GM19455 (cell line): ENCODE results near the gene SFT2D3.

ENCODE experiments used
- ATAC-seq: cut with Tn5 transposase; IDR thresholded peaks from one replicate; pipeline ENCODE4 v1.9.1; 2021; ENCODE audit not compliant: unreplicated experiment

Gene SFT2D3, protein sequence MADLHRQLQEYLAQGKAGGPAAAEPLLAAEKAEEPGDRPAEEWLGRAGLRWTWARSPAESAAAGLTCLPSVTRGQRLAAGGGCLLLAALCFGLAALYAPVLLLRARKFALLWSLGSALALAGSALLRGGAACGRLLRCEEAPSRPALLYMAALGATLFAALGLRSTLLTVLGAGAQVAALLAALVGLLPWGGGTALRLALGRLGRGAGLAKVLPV

DNA sequence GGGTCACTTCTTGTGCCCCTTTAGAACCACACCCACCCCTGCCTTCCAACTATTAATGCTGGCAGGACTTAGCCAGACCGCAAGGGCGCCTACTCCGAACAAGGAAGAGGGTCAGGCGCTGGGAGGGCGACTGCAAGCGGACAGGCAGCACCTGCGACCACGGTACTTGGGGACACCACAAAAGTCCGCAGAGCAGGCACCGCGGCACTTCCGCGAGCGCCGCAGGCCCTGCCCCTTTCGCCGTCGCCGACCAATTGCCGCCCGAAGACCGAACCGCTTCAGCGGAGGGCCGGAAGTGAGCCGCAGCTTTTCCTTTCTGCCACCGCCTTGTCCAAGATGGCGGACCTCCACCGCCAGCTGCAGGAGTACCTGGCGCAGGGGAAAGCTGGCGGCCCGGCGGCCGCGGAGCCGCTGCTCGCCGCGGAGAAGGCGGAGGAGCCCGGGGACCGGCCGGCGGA lies at the start of gene SFT2D3:
Gene SFT2D3 (plus strand): TSS at position 305 of the 458 bp plus-strand sequence. CDS start 32 bp downstream, at position 337.
- ATAC-seq = peak; percentile 68

GRCh38 chr2:127651971-127652550 lies 49.2 kb upstream of the SFT2D3 start:
- no peak for ATAC-seq

- ATAC-seq = no peak
Observed at GRCh38 chr2:127652786-127653357, 48.4 kb upstream of the SFT2D3 start.

DNA sequence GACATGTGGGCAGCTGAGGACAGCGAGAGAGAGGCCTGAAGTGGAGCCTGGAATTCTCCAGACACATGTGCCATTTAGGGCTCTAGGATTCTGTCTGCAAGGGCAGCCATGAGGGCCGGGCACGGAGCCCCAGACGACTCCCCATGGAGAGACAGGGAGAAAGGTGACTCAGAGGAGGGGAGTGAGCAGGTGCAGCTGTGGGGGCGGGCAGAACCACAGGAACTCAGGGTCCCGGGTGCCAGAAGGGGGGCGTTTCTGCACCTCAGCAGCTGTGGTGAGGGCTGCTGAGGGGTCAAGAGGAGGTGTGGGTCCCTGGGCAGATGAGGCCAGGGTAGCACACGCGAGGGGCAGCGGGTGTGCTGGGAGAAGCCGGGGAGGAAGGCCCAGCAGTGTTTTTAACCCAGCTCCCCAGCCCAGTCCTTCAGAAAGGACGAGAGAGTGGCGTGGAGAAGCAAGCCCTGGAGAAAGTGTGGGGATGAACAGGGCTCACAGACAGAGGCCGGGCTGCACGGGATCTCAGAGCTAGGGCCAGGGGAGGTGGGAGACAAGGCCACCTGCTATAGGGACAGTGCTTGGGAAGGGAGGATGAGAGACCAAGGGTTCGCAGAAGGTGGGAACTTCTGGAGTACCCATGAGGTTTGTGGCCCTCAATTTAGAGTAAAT lies 47.7 kb upstream of the SFT2D3 start:
- no peak for ATAC-seq

DNA sequence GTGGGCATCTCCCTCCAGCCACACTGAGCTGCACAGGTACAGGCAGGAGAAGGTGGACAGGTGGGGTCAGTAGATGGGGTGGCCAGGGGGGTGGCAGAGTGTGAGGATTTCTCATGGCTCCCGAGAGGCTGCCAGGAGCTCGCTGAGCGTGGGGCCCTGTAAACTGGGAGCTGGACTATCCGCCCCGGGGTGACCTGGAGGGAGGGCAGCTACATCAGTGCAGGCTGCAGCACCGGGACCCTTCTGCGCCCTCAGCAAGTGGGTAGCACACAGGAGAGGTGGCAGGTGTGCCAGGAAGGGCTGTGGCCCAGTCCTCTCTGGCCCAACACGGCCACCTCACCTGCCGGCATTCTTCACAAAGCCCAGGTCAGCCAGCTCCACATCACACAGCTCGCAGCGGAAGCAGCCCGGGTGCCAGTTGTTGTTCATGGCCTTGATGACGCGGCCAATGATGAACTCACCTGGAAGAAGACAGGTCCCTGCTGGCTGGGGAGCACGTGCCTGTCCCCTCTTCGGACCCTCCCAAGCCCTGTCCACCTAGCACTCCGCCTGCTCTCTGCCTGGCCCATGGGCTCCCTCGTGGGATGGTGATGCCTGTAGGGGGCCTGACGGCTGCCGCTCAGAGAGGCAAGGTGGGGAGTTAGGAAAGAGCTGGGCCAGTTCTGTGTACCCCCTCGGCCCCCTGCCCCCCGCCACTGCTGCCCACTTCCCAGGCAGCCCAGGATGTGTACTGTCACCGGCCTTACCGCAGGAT lies 47.0 kb upstream of the SFT2D3 start:
- ATAC-seq = no peak

DNA sequence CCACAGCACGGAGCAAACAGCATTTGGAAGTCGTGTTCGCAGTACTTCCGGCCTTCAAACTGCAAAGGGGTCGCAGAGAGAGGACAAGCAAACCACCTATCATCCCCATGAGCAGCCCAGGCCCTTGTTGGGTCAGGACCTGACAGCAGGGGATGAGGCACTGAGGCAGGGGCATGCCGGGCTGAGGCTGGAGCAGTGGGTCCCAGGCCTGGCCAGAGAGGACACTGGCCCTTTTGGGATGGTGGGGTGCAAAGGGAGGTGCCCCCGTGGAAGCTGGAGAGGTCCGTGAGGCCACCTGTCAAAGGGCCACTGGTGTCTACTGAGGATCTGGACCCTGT lies 46.5 kb upstream of the SFT2D3 start:
- no peak for ATAC-seq

GRCh38 chr2:127655209-127656073 lies 45.9 kb upstream of the SFT2D3 start:
- ATAC-seq = no peak

DNA sequence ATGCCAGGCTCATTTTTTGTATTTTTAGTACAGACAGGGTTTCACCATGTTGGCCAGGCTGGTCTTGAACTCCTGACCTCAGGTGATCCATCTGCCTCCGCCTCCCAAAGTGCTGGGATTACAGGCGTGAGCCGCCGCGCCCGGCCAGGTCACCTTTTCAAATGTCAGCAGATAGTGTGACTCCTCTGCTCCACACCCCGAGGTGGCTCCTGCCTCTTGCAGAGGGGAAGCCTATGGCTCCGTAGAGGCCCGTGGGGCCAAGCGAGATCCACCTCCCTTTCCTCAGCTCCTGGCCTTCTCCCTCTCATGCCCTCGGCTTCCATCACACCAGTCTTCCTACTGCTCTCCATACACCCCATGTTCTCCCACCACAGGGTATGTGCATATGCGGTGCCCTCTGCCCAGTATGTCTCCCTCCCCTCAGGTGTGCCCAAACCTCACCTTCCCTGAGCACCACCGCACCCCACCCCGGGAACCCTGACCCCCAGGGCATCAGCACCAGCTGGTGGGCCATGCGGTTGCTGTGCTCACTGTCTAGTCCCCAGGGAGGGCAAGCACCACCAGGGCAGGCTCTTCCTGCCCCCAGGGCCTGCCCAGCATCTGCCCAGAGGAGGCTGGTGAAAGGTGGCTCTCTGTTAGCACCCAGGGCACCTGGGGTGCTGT lies 44.6 kb upstream of the SFT2D3 start:
- no peak for ATAC-seq

DNA sequence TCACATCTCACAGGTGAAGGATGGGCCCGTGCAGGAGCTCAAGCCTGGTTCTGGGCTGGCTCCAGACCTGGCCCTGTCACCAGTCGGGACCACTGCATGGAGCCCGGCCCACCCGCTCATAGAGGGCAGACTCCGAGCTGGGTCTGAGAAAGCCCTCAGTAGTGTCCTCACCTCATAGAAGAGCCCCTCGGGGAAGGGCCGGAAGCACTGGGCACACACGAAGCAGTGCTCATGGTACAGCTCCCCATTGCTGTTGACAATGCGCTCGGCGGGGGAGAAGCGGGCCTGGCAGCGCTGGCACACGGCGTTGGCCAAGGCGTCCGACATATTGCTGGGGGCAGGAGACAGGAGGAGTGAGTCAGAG lies 44.1 kb upstream of the SFT2D3 start:
- ATAC-seq = no peak

DNA sequence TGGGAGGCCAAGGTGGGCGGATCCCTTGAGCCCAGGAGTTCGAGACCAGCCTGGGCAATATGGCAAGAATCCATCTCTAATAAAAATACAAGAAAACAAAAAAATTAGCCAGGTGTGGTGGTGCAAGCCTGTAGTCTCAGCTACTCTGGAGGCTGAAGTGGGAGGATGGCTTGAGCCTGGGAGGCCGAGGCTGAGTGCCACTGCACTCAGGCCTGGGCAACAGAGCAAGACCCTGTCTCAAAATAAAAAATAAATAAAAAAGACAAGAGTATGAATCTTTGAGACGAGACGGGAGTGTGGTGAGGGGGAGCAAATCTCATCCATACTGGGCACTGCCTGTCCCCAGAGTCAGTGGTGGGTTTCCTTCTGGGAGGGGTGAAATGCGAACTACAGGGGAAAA lies 43.2 kb upstream of the SFT2D3 start:
- ATAC-seq = no peak

- no peak for ATAC-seq
Observed at GRCh38 chr2:127658641-127659407, 42.5 kb upstream of the SFT2D3 start.

- ATAC-seq = no peak
Observed at GRCh38 chr2:127659408-127660290, 41.6 kb upstream of the SFT2D3 start.

DNA sequence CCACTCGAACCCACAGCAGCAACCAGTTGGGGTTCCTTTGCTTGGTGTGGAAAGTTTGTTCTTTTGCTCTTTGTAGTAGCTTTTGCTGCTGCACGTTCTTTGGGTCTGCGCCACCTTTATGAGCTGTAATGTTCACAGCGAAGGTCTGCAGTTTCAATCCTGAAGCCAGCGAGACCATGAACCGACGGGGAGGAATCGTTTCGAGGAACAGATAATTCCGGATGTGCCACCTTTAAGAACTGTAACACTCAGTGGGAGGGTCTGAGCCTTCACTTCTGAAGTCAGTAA lies 41.1 kb upstream of the SFT2D3 start:
- no peak for ATAC-seq

DNA sequence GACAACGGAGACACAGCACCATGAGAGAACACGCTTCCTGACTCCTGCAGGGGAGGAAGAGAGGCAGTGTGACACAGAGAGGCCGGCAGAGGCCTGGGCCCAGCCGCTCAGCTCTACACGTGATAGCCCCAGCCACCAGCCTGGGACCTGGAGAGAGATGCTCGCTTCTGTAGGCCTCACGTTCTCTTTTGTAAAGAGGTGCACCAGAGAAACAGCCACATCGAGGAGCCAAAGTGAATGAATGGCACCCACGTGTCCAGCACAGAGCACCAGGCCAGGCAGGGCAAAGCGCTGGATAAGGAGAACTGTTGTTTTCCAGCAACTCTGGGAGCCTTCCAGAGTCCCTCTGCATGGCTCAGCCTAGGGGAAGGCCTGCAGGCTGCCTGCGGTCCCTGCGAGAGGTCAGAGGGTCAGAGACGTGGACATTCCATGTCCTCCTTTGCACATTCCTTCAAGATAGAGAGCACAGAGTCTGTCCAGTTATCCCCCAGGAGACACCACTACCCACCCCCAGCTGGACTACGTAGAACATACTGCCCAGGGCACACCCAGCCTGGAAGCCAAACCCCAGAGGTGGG lies 40.1 kb upstream of the SFT2D3 start:
- no peak for ATAC-seq

DNA sequence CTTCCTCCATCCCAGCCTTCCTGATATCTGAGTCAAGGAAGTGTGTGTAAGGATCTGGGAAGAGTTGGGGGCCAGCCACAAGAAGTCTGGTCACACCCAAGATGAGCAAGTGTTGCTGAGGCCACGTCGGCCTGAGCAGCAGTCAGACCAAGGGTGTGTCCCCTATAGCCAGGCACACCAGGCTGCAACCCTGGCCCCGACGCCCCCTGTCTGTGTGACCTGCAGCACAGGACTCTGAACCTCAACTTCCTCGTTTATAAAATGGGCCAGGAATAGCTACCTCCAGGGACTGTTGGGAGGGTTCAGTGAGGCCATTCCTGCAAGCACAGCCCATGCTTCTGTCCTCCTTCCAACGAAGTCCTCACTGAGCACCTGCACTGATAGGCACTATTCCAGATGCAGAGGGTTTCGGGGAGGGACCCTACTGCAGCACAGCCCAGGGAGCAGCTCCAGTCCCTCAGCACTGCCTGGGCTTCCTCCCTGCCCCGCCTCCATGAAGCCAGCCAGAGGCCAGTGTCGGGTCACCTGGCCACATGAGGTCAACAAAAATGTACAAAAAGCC lies 39.3 kb upstream of the SFT2D3 start:
- no peak for ATAC-seq

DNA sequence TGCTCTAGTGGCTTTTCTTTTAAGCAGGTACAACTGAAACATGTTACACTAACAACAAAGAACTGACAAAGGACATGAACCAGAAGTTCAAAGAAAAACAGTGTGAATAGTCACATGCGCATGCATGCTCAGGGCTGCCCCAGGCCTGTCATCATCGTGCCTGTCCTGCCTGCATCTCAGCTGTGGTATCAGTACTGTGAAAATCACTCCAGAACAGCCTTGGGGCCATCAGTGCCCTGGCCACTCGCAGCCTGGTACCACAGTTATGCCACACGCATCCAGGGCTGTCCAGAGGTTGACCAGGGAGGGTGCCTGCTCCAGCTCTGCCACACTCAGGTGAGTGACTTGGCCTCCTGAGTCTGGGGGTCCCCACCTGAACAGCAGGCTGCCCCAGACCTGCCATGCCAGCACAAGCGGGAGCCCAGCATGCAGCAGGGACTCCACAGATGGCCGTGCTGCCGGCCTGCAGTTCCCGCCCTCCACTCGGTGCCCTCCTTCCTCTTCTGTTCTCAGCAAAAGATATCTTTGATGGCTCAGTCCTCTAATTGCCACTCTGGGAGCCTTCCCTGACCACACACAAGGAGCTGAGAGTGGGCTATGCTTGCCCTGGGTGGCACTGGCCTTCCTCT lies 38.2 kb upstream of the SFT2D3 start:
- ATAC-seq = no peak

- ATAC-seq = no peak
Observed at GRCh38 chr2:127663566-127664064, 37.7 kb upstream of the SFT2D3 start.
